Psoas muscle (tissue), 8 donors: ENCODE results near the gene OTULINL. TPM values are rescaled to one million over a fixed set of nuclear protein-coding genes. Genes with fewer than 3 reads are reported as not detected.
A peak's percentile ranks its signal among the peaks of the same experiment; 100 is the strongest.

Experiments
- ATAC-seq, 4 donors: fragments of 200-7000 bp; cut with Tn5 transposase; one replicate each; pipeline ENCODE4 v1.9.1; 2020; ENCODE audit warnings: moderate library complexity in 3 of 4, mild to moderate bottlenecking in 2 of 4
- DNase-seq, 2 donors: peaks; one replicate each; pipeline ENCODE4 v3.0.0-alpha.2; 2020
- H3K27ac ChIP-seq: fragments of 200-600 bp; one replicate; pipeline ENCODE4 v1.8.0; 2022
- H3K27me3 ChIP-seq, 3 donors: fragments of 200-600 bp in 1 of 3; one replicate each; pipeline versions ENCODE4 v1.6.1 to v1.8.0; 2013 to 2022; ENCODE audit warnings: low read length in 2 of 3, mild to moderate bottlenecking in 2 of 3, moderate library complexity in 1 of 3; ENCODE audit not compliant: insufficient read depth in 3 of 3
- H3K36me3 ChIP-seq, 2 donors: fragments of 200-600 bp in 1 of 2; one replicate each; pipeline versions ENCODE4 v1.6.1 to v1.8.0; 2013 to 2022; ENCODE audit warnings: low read depth in 1 of 2, mild to moderate bottlenecking in 1 of 2, moderate library complexity in 1 of 2; ENCODE audit not compliant: insufficient read depth in 1 of 2
- H3K4me1 ChIP-seq: fragments of 200-600 bp; one replicate; pipeline ENCODE4 v1.8.0; 2022
- H3K4me3 ChIP-seq: fragments of 200-600 bp; one replicate; pipeline ENCODE4 v1.8.0; 2022; ENCODE audit warnings: mild to moderate bottlenecking
- H3K9me3 ChIP-seq: fragments of 200-600 bp; one replicate; pipeline ENCODE4 v1.8.0; 2022
- CTCF ChIP-seq: fragments of 200-600 bp; IDR thresholded peaks from one replicate; pipeline ENCODE4 v1.8.0; 2022; ENCODE audit warnings: antibody characterized with exemption
- WGBS, 3 donors: extraction: QIAGEN DNeasy Blood & Tissue Kit; methylation state at CpG; one replicate each; pipeline versions ENCODE4 v1.1.6 to v1.1.7; 2013; 5-methylcytosine and 5-hydroxymethylcytosine counted together
- intact Hi-C, 2 donors: fragments of 100-400 bp; cut with DNase I; formaldehyde crosslinking; loops; one replicate each; pipeline versions ENCODE4 v1.11.0 to v1.14.2; 2022
- polyA plus RNA-seq, 3 donors: library from polyadenylated mRNA; stranded (reverse); fragments of 200-250 nt; gene quantifications; one replicate each; pipeline ENCODE4 v1.2.3, GENCODE V29; 2013
- total RNA-seq, 4 donors: library from RNA; stranded (reverse); fragmentation: NEBNext Ultra II Directional in 2 of 4; extraction: Animal tissue kit (Norgen Biotek cat#: 25700) in 2 of 4; gene quantifications; one replicate each; pipeline versions ENCODE4 v1.2.1 to v1.2.4, GENCODE V29; 2021 to 2023
- donor health status: healthy with polysubstance abuse.
- donor health status: DM: no; HTN: no; CAD: no; lungs with moderate emphysema.
- donor health status: Bipolar disorder and iron deficiency.
- donor health status: healthy.
- donor health status: DM: yes; HTN: yes; CAD: no.
- donor health status: DM: no; HTN: no; CAD: no.
- donor health status: DM: no; HTN: no; CAD: no.
- donor health status: DM: yes; HTN: yes; CAD: no.

OTULINL gene
- total and polyA plus RNA-seq, 7 donors, result 0.15 to 3.2 (median 0.88) TPM

GRCh38 chr5:14617441-14617840 is 35.8 kb downstream of the OTULINL start:
- Histone ChIP-seq H3K27ac (no peak overlapping the region), H3K4me1 (no peaks in the 10 kb centered on the region), H3K9me3 (no peaks in the 10 kb centered on the region), H3K36me3 (no peaks in the 10 kb centered on the region), H3K27me3 (peaks cover 0 to 2% (median 0%) of the 10 kb centered on the region in 3 donors), H3K4me3 (no peak overlapping the region)
- WGBS, 3 donors, result 83 to 88% (median 87%) methylated on average over 4 of the region's 4 CpGs
- TF ChIP-seq CTCF, result no peak
- intact Hi-C loops, result no loop called here
- ATAC-seq (no peak), DNase-seq (no peak)

GRCh38 chr5:14627270-14627669 is 45.7 kb downstream of the OTULINL start:
- Histone ChIP-seq H3K27ac (no peak overlapping the region), H3K4me3 (no peak overlapping the region), H3K4me1 (no peaks in the 10 kb centered on the region), H3K27me3 (no peaks in the 10 kb centered on the region), H3K36me3 (no peaks in the 10 kb centered on the region), H3K9me3 (no peaks in the 10 kb centered on the region)
- intact Hi-C loops, result no loop called here
- ATAC-seq, result no peak
- no peak for TF ChIP-seq CTCF
- DNase-seq, result no peak

- Histone ChIP-seq H3K27ac (no peak overlapping the region), H3K27me3 (no peaks in the 10 kb centered on the region), H3K36me3 (no peaks in the 10 kb centered on the region), H3K4me3 (no peak overlapping the region), H3K4me1 (no peaks in the 10 kb centered on the region), H3K9me3 (no peaks in the 10 kb centered on the region)
- DNase-seq (peak in 1 of 2 donors; percentile 19), ATAC-seq (no peak)
- TF ChIP-seq CTCF, result no peak
- intact Hi-C loops, result no loop called here
- 5 to 16% (median 9%) methylated on average over 3 of the region's 3 CpGs for WGBS, 3 donors
These were observed 46.8 kb downstream of the OTULINL start for GRCh38 chr5:14628346-14628745.

DNA sequence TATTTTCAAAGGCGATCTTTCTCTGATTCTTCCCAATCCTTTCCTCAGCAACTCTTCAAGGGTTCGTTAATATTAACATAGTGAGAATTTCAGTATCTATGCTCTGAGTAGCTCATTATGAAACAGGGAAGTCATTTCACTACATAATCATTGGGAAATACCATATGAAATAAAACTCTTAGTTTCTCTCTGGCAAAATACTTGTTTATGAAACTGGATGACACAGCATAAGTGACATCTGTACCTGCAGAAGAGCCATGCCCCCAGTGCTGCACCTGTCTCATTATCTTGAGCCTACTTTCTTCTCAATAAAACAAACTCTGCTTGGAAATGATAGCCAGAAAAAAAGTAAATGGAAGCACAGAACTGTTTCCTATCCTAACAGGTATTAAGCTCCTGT is 49.1 kb downstream of the OTULINL start:
- no peaks in the 10 kb centered on the region for H3K27me3 ChIP-seq
- ATAC-seq, result no peak
- H3K9me3 ChIP-seq, result no peaks in the 10 kb centered on the region
- no peaks in the 10 kb centered on the region for H3K4me1 ChIP-seq
- no peak overlapping the region for H3K27ac ChIP-seq
- TF ChIP-seq CTCF, result no peak
- no peak overlapping the region for H3K4me3 ChIP-seq
- no peaks in the 10 kb centered on the region for H3K36me3 ChIP-seq
- 85 to 90% (median 87%) methylated on average over 2 of the region's 2 CpGs for WGBS, 3 donors
- intact Hi-C loops, result no loop called here
- DNase-seq, result no peak

- Histone ChIP-seq H3K4me1 (no peaks in the 10 kb centered on the region), H3K27ac (no peak overlapping the region), H3K36me3 (no peaks in the 10 kb centered on the region), H3K27me3 (no peaks in the 10 kb centered on the region), H3K9me3 (no peaks in the 10 kb centered on the region), H3K4me3 (no peak overlapping the region)
- DNase-seq, result no peak
- TF ChIP-seq CTCF, result no peak
- no peak for ATAC-seq
- intact Hi-C loops, result no loop called here
- WGBS, 3 donors, result 70 to 78% (median 74%) methylated on average over 2 of the region's 2 CpGs
These were observed 54.1 kb downstream of the OTULINL start for GRCh38 chr5:14635656-14636055.
